ENCODE measurements around the gene RNFT1.
A peak's percentile ranks its signal among the peaks of the same experiment; 100 is the strongest.

DNA sequence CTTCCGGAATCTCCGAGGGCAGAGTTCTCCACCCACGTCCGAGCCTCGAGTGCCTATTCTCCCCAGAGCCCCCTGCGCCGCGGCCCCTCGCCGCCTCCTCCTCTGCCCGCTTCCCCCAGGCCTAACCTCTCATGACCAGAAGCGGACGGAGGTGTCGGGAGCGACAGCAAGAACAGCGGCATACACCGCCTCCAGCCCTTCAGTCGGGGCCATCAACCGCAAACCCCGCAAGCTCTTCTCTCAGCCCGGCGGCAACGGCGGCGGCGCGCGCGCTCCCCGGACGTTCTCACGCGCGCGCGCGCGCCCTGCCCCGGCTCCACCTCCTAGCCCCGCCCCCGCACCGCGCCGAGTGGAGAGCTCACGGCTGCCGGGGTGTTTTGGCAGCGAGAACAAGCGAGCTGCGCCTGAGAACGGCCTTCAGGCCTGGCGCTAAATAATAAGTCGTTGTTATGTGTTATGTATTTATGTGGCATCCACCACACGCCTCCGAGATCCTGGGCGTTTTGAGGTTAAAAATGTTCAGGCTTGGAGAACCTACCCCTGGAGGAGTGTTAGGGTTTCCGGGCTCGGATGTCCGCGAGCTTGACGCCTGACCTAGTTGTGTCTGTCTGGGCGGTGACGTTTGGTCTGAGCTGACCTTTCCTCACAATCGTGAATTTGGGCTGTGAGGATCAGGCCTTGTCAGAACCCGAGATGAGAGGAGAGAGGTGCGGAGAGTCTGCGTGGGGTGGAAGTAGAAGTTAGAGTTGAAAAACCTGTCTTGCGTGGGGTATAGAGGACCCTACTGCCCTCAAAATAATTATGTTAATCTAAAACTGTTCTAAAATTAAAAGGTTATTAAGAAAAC, at the start of gene RNFT1:
- TF ChIP-seq, protein P1, sequence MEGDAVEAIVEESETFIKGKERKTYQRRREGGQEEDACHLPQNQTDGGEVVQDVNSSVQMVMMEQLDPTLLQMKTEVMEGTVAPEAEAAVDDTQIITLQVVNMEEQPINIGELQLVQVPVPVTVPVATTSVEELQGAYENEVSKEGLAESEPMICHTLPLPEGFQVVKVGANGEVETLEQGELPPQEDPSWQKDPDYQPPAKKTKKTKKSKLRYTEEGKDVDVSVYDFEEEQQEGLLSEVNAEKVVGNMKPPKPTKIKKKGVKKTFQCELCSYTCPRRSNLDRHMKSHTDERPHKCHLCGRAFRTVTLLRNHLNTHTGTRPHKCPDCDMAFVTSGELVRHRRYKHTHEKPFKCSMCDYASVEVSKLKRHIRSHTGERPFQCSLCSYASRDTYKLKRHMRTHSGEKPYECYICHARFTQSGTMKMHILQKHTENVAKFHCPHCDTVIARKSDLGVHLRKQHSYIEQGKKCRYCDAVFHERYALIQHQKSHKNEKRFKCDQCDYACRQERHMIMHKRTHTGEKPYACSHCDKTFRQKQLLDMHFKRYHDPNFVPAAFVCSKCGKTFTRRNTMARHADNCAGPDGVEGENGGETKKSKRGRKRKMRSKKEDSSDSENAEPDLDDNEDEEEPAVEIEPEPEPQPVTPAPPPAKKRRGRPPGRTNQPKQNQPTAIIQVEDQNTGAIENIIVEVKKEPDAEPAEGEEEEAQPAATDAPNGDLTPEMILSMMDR (IDR thresholded peaks at IDR 0.05), result no peak
- TF ChIP-seq POLR2A (IDR thresholded peaks at IDR 0.05), result peak; percentile 70 to 75
